HAP-1 (cell line): ENCODE data around the gene HOXA9.

ENCODE experiments used
- DNase-seq, 2 experiments: peaks; one replicate each; pipeline ENCODE4 v3.0.0-alpha.2; 2016 to 2020; ENCODE audit warnings: low spot score in 2 of 2
- H3K27me3 ChIP-seq: fragments of 250-450 bp; sonication (Bioruptor Pico); 2 replicates; pipeline ENCODE4 v1.5.1; 2020; ENCODE audit warnings: low read depth, mild to moderate bottlenecking, moderate library complexity
- H3K36me3 ChIP-seq: fragments of 250-450 bp; sonication (Bioruptor Pico); replicated peaks from 2 replicates; pipeline ENCODE4 v1.5.1; 2020; ENCODE audit warnings: mild to moderate bottlenecking
- H3K4me1 ChIP-seq: fragments of 250-450 bp; sonication (Bioruptor Pico); 2 replicates; pipeline ENCODE4 v1.5.1; 2020; ENCODE audit warnings: mild to moderate bottlenecking
- H3K4me3 ChIP-seq: fragments of 250-450 bp; sonication (Bioruptor Pico); 2 replicates; pipeline ENCODE4 v1.5.1; 2020; ENCODE audit warnings: mild to moderate bottlenecking, moderate library complexity
- H3K9me3 ChIP-seq: fragments of 250-450 bp; sonication (Bioruptor Pico); 2 replicates; pipeline ENCODE4 v1.5.1; 2020; ENCODE audit warnings: mild to moderate bottlenecking, moderate library complexity
- in situ Hi-C: fragments of 300-500 bp; cut with MboI; formaldehyde crosslinking; loops from 3 replicates; pipeline ENCODE4 v1.14.3; 2020; ENCODE audit warnings: low sequenced_read_pairs, inconsistent platforms, mixed read lengths

The HOXA9 gene

DNA sequence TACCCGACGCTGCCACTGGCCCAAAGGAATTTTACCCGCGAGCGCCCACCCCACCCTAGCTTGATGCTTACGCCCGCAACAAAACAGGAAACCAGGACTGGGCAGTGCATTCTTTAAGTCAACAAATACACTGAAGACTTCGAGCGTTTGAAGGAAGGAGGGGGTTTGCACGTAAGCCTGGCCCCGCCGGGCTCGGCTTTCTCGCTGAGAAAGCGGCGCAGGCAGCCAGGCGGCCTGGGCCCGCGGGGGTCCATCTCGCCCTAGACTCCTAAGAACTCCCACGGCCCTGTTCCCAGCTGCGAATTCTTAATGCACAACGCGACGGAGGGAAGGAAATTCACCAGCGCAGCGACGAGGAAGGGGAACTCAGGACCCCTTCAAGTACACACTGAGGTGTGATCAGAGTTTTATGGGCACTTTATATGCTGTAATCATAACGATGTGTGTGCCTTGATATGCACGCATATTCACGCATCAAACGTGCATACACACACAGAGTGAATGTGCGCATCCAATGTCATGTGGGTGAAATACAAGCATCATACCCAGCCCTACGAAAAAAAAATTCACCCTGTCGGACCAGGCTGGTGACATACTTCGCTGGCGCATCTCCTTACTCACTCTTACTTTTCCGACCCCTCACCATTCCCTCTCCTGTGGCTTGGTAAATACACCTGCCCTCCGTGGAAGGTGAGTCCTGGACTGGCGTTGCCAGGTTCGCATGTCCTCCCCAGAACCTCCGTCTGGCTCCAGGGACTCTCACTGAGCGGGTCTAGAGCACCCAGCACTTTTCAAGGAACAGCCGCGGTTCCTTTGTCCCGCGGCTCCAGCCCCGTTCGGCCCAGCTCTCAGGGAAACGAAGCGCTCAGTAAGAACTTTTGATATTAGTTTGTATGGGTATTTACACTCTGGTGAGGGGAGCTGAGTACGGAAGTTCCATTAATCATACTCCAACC, 40.3 kb upstream of the HOXA9 start:
- in situ Hi-C loops = loop anchor here (10.0 kb wide), 2 partner anchors 379 to 539 kb away; partner anchors contain the start of gene TAX1BP1
- Histone ChIP-seq H3K27me3 (no peaks in the 10 kb centered on the region), H3K9me3 (no peaks in the 10 kb centered on the region)

DNA sequence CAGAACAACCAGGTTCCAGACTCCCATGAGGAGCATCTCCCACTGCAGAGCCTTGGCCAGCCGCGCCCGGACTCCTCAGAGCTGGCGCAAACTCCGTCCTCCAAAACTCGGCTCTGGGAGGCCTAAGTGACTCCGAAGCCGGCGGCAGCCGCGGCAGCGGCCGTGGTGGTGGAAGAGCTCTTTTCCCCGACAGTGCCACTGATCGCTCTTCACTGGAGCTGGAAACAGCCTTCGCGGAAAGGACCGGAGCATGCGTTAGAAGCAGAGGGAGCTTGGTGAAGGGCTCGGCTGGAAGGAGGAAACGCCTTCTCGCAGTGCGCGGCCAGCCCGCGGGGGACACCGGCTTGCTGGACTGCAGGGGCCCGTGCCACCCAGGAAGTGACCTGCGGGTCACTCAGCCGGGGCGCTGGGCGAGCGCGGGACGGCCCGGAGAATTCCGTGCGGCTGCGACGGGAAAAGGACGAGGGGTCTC, 39.5 kb upstream of the HOXA9 start:
- Histone ChIP-seq H3K9me3 (no peaks in the 10 kb centered on the region), H3K4me3 (peak overlapping the region; percentile 54), H3K27me3 (no peaks in the 10 kb centered on the region), H3K36me3 (no peaks in the 10 kb centered on the region; the same call in none of the 2 replicates), H3K4me1 (peaks cover 58% of the 10 kb centered on the region)
- DNase-seq = peak in 1 of 2 experiments; percentile 61
- in situ Hi-C loops = loop anchor here (10.0 kb wide), 2 partner anchors 380 to 540 kb away; partner anchors contain the start of gene TAX1BP1

More for the DNA sequence above, 40.3 kb upstream of the HOXA9 start:
- peak in 1 of 2 experiments; percentile 48 for DNase-seq
- Histone ChIP-seq H3K4me3 (peak overlapping the region; percentile 54), H3K4me1 (peaks cover 61% of the 10 kb centered on the region), H3K36me3 (no peaks in the 10 kb centered on the region; the same call in none of the 2 replicates)

DNA sequence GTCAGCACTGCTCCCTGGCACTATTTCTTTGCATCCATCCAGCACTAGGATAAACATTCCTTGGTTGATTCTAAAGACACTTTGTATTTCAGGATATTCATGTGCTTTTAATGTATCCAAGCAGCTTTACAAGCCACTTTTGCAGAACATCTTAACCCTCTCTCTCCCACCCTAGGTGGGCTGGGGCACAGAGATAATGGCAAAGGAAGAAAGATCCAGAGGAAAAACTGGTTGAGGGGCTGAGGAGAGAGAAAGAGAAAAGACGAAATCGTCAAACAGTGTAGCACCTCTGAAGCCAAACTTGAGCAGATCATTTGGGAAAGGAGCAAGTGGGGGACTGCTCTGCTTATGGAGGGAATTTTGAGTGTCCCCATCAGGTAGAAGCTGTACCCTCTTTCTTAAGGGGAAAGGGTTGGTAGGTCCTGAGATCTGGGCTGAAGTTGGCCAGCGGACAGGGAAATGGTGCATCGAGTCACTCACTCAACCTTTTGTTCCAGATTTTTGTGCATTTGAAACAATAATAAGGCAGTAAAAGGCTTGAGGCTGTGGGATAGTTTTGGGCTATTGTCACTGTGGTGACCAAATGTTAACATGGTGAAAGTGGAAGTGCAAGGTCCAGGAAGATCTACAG, 38.7 kb upstream of the HOXA9 start:
- peaks cover 58% of the 10 kb centered on the region for H3K4me1 ChIP-seq
- no peaks in the 10 kb centered on the region for H3K27me3 ChIP-seq

DNA sequence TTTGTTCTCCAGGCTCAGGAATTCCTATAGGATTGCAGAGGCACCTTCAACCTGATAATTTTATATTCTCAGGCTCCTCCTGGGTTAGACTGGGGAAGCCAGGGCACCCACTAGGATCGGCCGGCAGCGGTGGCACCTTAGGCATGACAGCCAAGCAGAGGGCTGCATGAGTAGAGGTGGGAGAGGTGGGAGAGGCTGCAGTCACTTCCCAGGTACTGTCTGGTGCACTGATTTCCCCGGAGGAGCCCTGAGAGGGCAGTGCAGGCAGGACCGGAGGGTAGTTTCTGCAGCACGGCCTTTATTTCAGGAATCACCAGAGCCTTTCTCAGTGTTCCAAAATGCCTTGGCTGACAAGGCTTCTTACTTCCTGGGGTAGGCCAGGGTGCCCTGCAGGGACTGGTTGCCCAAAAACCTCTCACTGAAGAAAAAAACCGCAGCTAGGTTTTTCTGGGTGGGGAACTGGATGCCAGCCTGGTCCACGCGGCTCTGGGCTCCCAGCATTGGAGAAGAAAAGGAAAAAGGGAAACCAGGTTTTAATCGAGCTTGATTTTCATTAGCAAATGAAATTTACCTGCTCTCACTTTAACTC, 38.1 kb upstream of the HOXA9 start:
- Histone ChIP-seq H3K4me1 (peaks cover 53% of the 10 kb centered on the region), H3K9me3 (no peaks in the 10 kb centered on the region), H3K27me3 (no peaks in the 10 kb centered on the region), H3K36me3 (no peaks in the 10 kb centered on the region; the same call in none of the 2 replicates), H3K4me3 (peak overlapping the region; percentile 54)
- DNase-seq = peak in 1 of 2 experiments; percentile 35
- in situ Hi-C loops = loop anchor here (10.0 kb wide), 2 partner anchors 381 to 541 kb away; partner anchors contain the start of gene TAX1BP1

More for the DNA sequence above, 38.7 kb upstream of the HOXA9 start:
- peak; percentile 40 to 59 for DNase-seq
- Histone ChIP-seq H3K4me3 (peak overlapping the region; percentile 54), H3K36me3 (no peaks in the 10 kb centered on the region; the same call in none of the 2 replicates), H3K9me3 (no peaks in the 10 kb centered on the region)
- in situ Hi-C loops = loop anchor here (10.0 kb wide), 2 partner anchors 381 to 541 kb away; partner anchors contain the start of gene TAX1BP1

GRCh38 chr7:27202862-27203134, 37.5 kb upstream of the HOXA9 start:
- H3K36me3 ChIP-seq = no peaks in the 10 kb centered on the region; the same call in none of the 2 replicates
- H3K4me3 ChIP-seq = peak overlapping the region; percentile 54
- in situ Hi-C loops = loop anchor here (10.0 kb wide), 2 partner anchors 382 to 542 kb away; partner anchors contain the start of gene TAX1BP1
- no peaks in the 10 kb centered on the region for H3K27me3 ChIP-seq
- peaks cover 46% of the 10 kb centered on the region for H3K4me1 ChIP-seq
- peak; percentile 45 to 51 for DNase-seq
- H3K9me3 ChIP-seq = no peaks in the 10 kb centered on the region

DNA sequence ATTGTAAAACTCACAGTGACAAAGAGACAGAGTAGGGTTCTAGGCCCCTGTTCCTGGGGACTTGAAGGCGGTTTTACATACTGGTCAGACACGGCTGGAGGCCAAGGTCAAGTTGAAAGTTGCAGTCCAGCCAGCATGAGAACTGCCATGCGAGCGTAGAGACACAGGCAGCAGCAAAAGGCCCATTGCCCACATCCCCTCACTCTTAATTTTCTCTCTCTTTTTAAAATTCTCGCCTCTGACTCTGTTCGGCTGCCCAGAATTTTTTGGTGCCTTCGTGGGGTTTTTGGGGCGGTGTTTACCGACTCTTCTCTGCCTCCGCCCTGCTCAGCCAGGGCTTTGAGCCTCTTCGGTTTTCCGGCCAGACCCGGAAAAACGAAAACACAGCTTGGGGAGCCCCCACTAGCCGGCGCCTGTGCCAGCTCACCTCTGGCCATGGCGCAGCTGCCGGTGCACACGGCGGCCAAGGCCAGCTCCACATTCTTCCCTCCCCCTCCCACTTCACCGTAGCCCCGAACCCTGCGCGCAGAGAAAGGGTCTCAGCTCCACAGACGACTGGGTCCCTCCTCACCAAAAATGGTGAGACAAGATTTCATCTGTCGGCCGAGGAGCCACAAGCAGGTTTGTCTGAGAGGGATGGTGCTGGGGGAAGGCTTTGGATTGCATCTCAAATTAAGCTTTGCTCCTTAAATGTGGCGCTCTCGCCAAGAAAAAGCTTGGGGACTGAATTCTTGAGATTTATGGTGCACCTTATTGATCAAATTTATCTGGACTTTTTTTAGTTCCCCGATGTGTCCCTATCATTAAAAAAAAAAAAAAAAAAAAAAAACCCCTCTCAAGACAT, 36.9 kb upstream of the HOXA9 start:
- Histone ChIP-seq H3K4me3 (peak overlapping the region; percentile 54), H3K36me3 (no peaks in the 10 kb centered on the region; the same call in none of the 2 replicates), H3K4me1 (peaks cover 40% of the 10 kb centered on the region), H3K9me3 (no peaks in the 10 kb centered on the region), H3K27me3 (no peaks in the 10 kb centered on the region)
- peak in 1 of 2 experiments; percentile 50 for DNase-seq
- in situ Hi-C loops = loop anchor here (10.0 kb wide), 2 partner anchors 383 to 543 kb away; partner anchors contain the start of gene TAX1BP1

GRCh38 chr7:27201580-27202017, 36.3 kb upstream of the HOXA9 start:
- DNase-seq = peak in 1 of 2 experiments; percentile 57
- Histone ChIP-seq H3K4me1 (peaks cover 34% of the 10 kb centered on the region), H3K4me3 (peak overlapping the region; percentile 54), H3K27me3 (no peaks in the 10 kb centered on the region), H3K36me3 (no peaks in the 10 kb centered on the region; the same call in none of the 2 replicates), H3K9me3 (no peaks in the 10 kb centered on the region)
- in situ Hi-C loops = loop anchor here (10.0 kb wide), 2 partner anchors 383 to 543 kb away; partner anchors contain the start of gene TAX1BP1

DNA sequence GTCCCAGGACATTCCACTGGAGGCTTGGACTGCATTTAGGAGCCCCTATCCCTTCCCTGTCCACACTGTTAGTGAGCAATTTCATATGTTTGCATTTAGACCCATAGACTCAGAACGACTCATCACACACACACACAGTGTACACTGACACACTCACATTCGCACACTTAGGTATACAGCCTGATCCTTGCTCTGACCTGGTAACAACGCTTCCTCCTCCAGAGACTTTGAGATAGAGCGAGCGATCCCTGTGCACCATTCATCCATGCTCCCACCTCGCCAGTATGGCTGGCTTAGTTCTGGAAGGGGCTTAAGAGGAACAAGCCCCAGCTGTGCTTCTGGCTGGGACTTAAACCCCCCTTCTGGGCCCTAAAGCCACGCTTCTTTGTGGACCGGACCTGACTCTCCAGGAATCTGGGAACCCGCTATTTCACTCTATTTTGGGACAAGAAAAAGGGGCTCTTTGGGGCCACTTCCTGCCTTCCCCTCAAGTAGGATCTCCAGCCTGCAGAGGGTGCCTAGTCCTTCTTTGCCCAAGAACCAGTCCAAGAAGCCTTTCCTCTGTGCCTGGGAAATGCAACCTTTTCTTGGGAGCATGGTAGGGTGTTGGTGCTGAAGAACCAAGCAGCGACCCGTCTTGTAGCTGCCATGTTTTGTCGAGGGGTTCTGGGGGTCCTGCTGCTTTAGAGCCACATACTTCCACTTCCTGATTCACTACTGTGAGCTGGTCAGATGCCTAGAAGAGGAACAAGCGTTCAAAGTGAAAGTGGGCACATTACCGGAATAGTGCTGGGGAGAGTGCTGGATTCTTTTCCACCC, 35.6 kb upstream of the HOXA9 start:
- Histone ChIP-seq H3K9me3 (no peaks in the 10 kb centered on the region), H3K4me1 (peaks cover 28% of the 10 kb centered on the region), H3K27me3 (no peaks in the 10 kb centered on the region), H3K4me3 (peak overlapping the region; percentile 54), H3K36me3 (peaks cover under 1% of the 10 kb centered on the region)
- in situ Hi-C loops = loop anchor here (10.0 kb wide), 2 partner anchors 384 to 544 kb away; partner anchors contain the start of gene TAX1BP1
- DNase-seq = peak in 1 of 2 experiments; percentile 48

DNA sequence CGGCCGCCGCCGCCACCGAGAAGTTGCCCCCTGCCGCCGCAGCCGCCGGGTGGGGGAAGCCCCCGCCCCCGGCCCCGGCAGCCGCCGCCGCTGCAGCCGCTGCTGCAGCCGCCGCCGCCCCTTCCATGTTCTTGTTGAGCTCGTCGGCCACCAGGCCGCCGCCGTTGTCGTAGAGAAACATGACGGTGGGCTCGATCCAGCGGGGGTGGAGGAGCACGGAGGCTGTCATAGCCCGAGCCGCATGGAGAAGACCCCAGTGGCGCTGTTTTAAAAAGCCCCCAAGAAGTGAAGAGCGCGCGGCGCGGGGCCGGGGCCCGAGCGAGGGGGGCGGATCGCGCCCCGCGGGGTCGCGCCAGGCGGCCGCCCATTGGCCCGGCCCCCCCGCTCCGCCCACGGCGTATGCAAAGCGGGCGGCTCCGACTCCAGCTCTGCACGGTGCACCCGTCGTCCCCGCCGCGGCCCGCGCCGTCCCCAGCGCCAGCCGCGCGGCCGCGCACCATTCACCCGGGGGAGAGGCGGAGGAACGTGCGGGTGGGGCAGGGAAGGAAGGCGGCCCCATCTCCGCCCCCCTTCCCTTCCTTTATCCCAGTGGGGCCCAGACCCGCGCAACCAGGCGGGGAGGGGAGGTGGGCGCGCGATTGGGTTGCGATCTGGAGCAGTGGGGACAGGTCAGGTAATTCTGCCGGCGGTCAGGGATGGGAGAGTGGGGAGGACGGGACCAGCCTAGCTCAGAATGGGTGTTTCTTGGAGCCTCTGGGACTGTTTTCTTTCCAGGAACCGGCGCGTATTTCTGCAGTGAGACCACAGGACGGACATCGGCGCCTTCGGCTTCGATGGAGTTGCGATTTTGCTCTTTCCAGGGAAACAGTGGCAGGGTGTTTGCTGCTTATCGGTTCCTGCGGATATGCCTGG, 34.8 kb upstream of the HOXA9 start, which contains the start of gene HOXA13:
Gene HOXA13, minus strand, starts transcription at position 243 of the 912 bp plus-strand sequence. Its CDS starts 14 bp downstream, at position 229.
- in situ Hi-C loops = loop anchor here (5.0 to 10.0 kb wide), 4 partner anchors 385 to 817 kb away; partner anchors contain the start of gene TAX1BP1

GRCh38 chr7:27198871-27199801, 33.8 kb upstream of the HOXA9 start:
- Histone ChIP-seq H3K4me1 (peaks cover 19% of the 10 kb centered on the region), H3K9me3 (no peaks in the 10 kb centered on the region), H3K4me3 (peak overlapping the region; percentile 65), H3K27me3 (no peaks in the 10 kb centered on the region), H3K36me3 (peaks cover 16% of the 10 kb centered on the region)
- in situ Hi-C loops = loop anchor here (5.0 kb wide), 2 partner anchors 723 to 818 kb away; no protein-coding TSS in a partner anchor
- DNase-seq = peak in 1 of 2 experiments; percentile 46

More for the DNA sequence above, 34.8 kb upstream of the HOXA9 start, which contains the start of gene HOXA13:
- Histone ChIP-seq H3K27me3 (no peaks in the 10 kb centered on the region), H3K4me1 (peaks cover 24% of the 10 kb centered on the region), H3K36me3 (peaks cover 9% of the 10 kb centered on the region), H3K4me3 (peak within 1 kb of the TSS; percentile 65), H3K9me3 (no peaks in the 10 kb centered on the region)
- peak; percentile 83 to 91 for DNase-seq
